Mononuclear cell (primary cell): ENCODE data around the gene MPND. TPM values are rescaled to one million over a fixed set of nuclear protein-coding genes. Genes with fewer than 3 reads are reported as not detected.

Experiments
- H3K27me3 ChIP-seq: 2 replicates; pipeline ENCODE4 v1.6.0; 2011; ENCODE audit warnings: low read length, control low read depth; ENCODE audit not compliant: insufficient read depth
- H3K4me1 ChIP-seq: 2 replicates; pipeline ENCODE4 v1.5.1; 2011; ENCODE audit warnings: mild to moderate bottlenecking, low read length, control low read depth; ENCODE audit not compliant: insufficient read depth
- H3K4me3 ChIP-seq: 2 replicates; pipeline ENCODE4 v1.5.1; 2011; ENCODE audit warnings: mild to moderate bottlenecking, low read length, moderate library complexity
- H3K9me3 ChIP-seq: 2 replicates; pipeline ENCODE4 v1.5.1; 2011; ENCODE audit warnings: low read depth, mild to moderate bottlenecking, control low read depth, low read length
- total RNA-seq: library from RNA; depleted of rRNA; stranded (reverse); fragments of >200 nt; gene quantifications from one replicate; pipeline ENCODE4 v1.2.3, GENCODE V29; 2012

MPND gene
- total RNA-seq, 1 donor, result 7.3 TPM

GRCh38 chr19:4310247-4311121 is 32.9 kb upstream of the MPND start:
- H3K4me3 ChIP-seq, result no peak overlapping the region
- H3K4me1 ChIP-seq, result peaks cover 7% of the 10 kb centered on the region
- H3K9me3 ChIP-seq, result no peaks in the 10 kb centered on the region
- H3K27me3 ChIP-seq, result no peaks in the 10 kb centered on the region

GRCh38 chr19:4313847-4314490 is 29.4 kb upstream of the MPND start:
- Histone ChIP-seq H3K27me3 (no peaks in the 10 kb centered on the region), H3K4me3 (no peak overlapping the region), H3K9me3 (no peaks in the 10 kb centered on the region), H3K4me1 (peaks cover 8% of the 10 kb centered on the region)

GRCh38 chr19:4316956-4317355 is 26.4 kb upstream of the MPND start:
- Histone ChIP-seq H3K4me3 (no peak overlapping the region), H3K27me3 (no peaks in the 10 kb centered on the region), H3K4me1 (peaks cover 9% of the 10 kb centered on the region), H3K9me3 (peaks cover 6% of the 10 kb centered on the region)

GRCh38 chr19:4318460-4318859 is 24.9 kb upstream of the MPND start:
- Histone ChIP-seq H3K4me1 (peaks cover 9% of the 10 kb centered on the region), H3K27me3 (no peaks in the 10 kb centered on the region), H3K9me3 (peaks cover 6% of the 10 kb centered on the region), H3K4me3 (no peak overlapping the region)

GRCh38 chr19:4319067-4319718 is 24.2 kb upstream of the MPND start:
- H3K9me3 ChIP-seq, result peaks cover 6% of the 10 kb centered on the region
- no peaks in the 10 kb centered on the region for H3K27me3 ChIP-seq
- no peak overlapping the region for H3K4me3 ChIP-seq
- H3K4me1 ChIP-seq, result peaks cover 3% of the 10 kb centered on the region

GRCh38 chr19:4320419-4320818 is 22.9 kb upstream of the MPND start:
- Histone ChIP-seq H3K9me3 (peaks cover 6% of the 10 kb centered on the region), H3K4me1 (peaks cover 3% of the 10 kb centered on the region), H3K27me3 (no peaks in the 10 kb centered on the region), H3K4me3 (no peak overlapping the region)

GRCh38 chr19:4322942-4323665 is 20.3 kb upstream of the MPND start:
- no peak overlapping the region for H3K4me3 ChIP-seq
- peaks cover 6% of the 10 kb centered on the region for H3K27me3 ChIP-seq
- peaks cover 6% of the 10 kb centered on the region for H3K9me3 ChIP-seq
- H3K4me1 ChIP-seq, result peaks cover 17% of the 10 kb centered on the region

- peaks cover 20% of the 10 kb centered on the region for H3K4me1 ChIP-seq
- H3K9me3 ChIP-seq, result peaks cover 6% of the 10 kb centered on the region
- H3K4me3 ChIP-seq, result no peak overlapping the region
- peaks cover 6% of the 10 kb centered on the region for H3K27me3 ChIP-seq
Observed at GRCh38 chr19:4323692-4324091, 19.7 kb upstream of the MPND start.

- peaks cover 22% of the 10 kb centered on the region for H3K4me1 ChIP-seq
- H3K27me3 ChIP-seq, result peaks cover 6% of the 10 kb centered on the region
- peaks cover 6% of the 10 kb centered on the region for H3K9me3 ChIP-seq
- H3K4me3 ChIP-seq, result no peak overlapping the region
Observed at GRCh38 chr19:4324228-4324627, 19.1 kb upstream of the MPND start.

GRCh38 chr19:4326215-4326836 is 17.0 kb upstream of the MPND start:
- H3K4me1 ChIP-seq, result peaks cover 23% of the 10 kb centered on the region
- no peak overlapping the region for H3K4me3 ChIP-seq
- H3K27me3 ChIP-seq, result peaks cover 6% of the 10 kb centered on the region
- H3K9me3 ChIP-seq, result no peaks in the 10 kb centered on the region

GRCh38 chr19:4326837-4327251 is 16.5 kb upstream of the MPND start:
- Histone ChIP-seq H3K4me3 (no peak overlapping the region), H3K9me3 (no peaks in the 10 kb centered on the region), H3K27me3 (peaks cover 6% of the 10 kb centered on the region), H3K4me1 (peaks cover 23% of the 10 kb centered on the region)

GRCh38 chr19:4327252-4327876 is 16.0 kb upstream of the MPND start:
- H3K9me3 ChIP-seq, result no peaks in the 10 kb centered on the region

GRCh38 chr19:4327877-4328242 is 15.5 kb upstream of the MPND start:
- peaks cover 23% of the 10 kb centered on the region for H3K4me1 ChIP-seq
- no peaks in the 10 kb centered on the region for H3K9me3 ChIP-seq
- peak overlapping the region; percentile 29 for H3K4me3 ChIP-seq
- H3K27me3 ChIP-seq, result peaks cover 6% of the 10 kb centered on the region

More at GRCh38 chr19:4327252-4327876, 16.0 kb upstream of the MPND start:
- H3K4me1 ChIP-seq, result peaks cover 23% of the 10 kb centered on the region
- H3K4me3 ChIP-seq, result peak overlapping the region; percentile 29
- peaks cover 6% of the 10 kb centered on the region for H3K27me3 ChIP-seq
